ENCODE results near the gene HDX.
"Not testable (repeated sequence)": the region's sequence is repeated elsewhere in the genome, so short reads cannot be mapped to it uniquely, and the experiment has no call there.

HDX gene

GRCh38 chrX:84501798-84502628, at the start of gene HDX:
Gene HDX (minus strand): TSS chrX:84502453. CDS start chrX:84475397, 27,056 bp downstream.
- DNase-seq (ENCODE audit: low read depth), result peak; percentile 46

GRCh38 chrX:84541315-84541714, 39.1 kb upstream of the HDX start:
- DNase-seq (ENCODE audit: low read depth), result not testable (repeated sequence)

- DNase-seq (ENCODE audit: low read depth), result not testable (repeated sequence)
These were observed 35.4 kb upstream of the HDX start for GRCh38 chrX:84537627-84538026.

- no peak for DNase-seq (ENCODE audit: low read depth)
These were observed 13.8 kb downstream of the HDX start for GRCh38 chrX:84488426-84488825.

GRCh38 chrX:84487365-84488353, 14.6 kb downstream of the HDX start:
- no peak for DNase-seq (ENCODE audit: low read depth)

GRCh38 chrX:84479086-84479485, 23.2 kb downstream of the HDX start:
- DNase-seq (ENCODE audit: low read depth), result no peak

- no peak for DNase-seq (ENCODE audit: low read depth)
These were observed 25.1 kb downstream of the HDX start for GRCh38 chrX:84477114-84477513.

- DNase-seq (ENCODE audit: low read depth), result no peak
These were observed 26.7 kb downstream of the HDX start for GRCh38 chrX:84475596-84475995.

GRCh38 chrX:84475101-84475500, 27.2 kb downstream of the HDX start:
- DNase-seq (ENCODE audit: low read depth), result no peak

- DNase-seq (ENCODE audit: low read depth), result no peak
These were observed 33.0 kb downstream of the HDX start for GRCh38 chrX:84469226-84469625.

GRCh38 chrX:84467898-84468297, 34.4 kb downstream of the HDX start:
- DNase-seq (ENCODE audit: low read depth), result no peak

GRCh38 chrX:84453351-84454246, 48.7 kb downstream of the HDX start:
- DNase-seq (ENCODE audit: low read depth), result no peak

GRCh38 chrX:84441143-84441542, 61.1 kb downstream of the HDX start:
- no peak for DNase-seq (ENCODE audit: low read depth)

GRCh38 chrX:84415140-84415539, 87.1 kb downstream of the HDX start:
- no peak for DNase-seq (ENCODE audit: low read depth)

- DNase-seq (ENCODE audit: low read depth), result no peak
These were observed 138.6 kb downstream of the HDX start for GRCh38 chrX:84363663-84364062.

GRCh38 chrX:84363051-84363450, 139.2 kb downstream of the HDX start:
- no peak for DNase-seq (ENCODE audit: low read depth)

GRCh38 chrX:84362184-84362838, 139.9 kb downstream of the HDX start:
- no peak for DNase-seq (ENCODE audit: low read depth)

GRCh38 chrX:84358271-84358670, 144.0 kb downstream of the HDX start:
- no peak for DNase-seq (ENCODE audit: low read depth)

GRCh38 chrX:84357296-84357695, 145.0 kb downstream of the HDX start:
- DNase-seq (ENCODE audit: low read depth), result no peak

GRCh38 chrX:84340968-84341367, 161.3 kb downstream of the HDX start:
- no peak for DNase-seq (ENCODE audit: low read depth)

All from activated gamma-delta T cell treated with anti-CD3 and anti-CD28 coated beads, Interleukin-2, amount 50 U/mL, for 16 hours (primary cell).